A673 (cell line): ENCODE measurements around the gene PTK7. TPM values are rescaled to one million over a fixed set of nuclear protein-coding genes. Genes with fewer than 3 reads are reported as not detected.

ENCODE experiments used
- BruUV-seq: library from RNA; stranded (reverse); fragments of 400-500 nt; replicated peaks from 2 replicates; lab custom pipeline; 2021; lab: Mats Ljungman, UMichigan
- CTCF ChIA-PET: fragments of 300-600 bp; sonication (Branson Sonifier 250); formaldehyde crosslinking; loops from one replicate; lab custom pipeline; 2022; ENCODE audit warnings: antibody characterized with exemption; lab: Charles Lee
- POLR2A ChIA-PET: fragments of 300-600 bp; sonication (Branson Sonifier 250); formaldehyde crosslinking; loops from one replicate; lab custom pipeline; 2022; ENCODE audit warnings: antibody characterized with exemption; ENCODE audit not compliant: low non-redundant PET; lab: Charles Lee
- DNase-seq: peaks from one replicate; pipeline ENCODE4 v3.0.0-alpha.2; 2015; ENCODE audit warnings: low spot score
- H3K27ac ChIP-seq: fragments of 200-600 bp; sonication (generic); 2 replicates; pipeline ENCODE4 v1.5.1; 2016; ENCODE audit warnings: mixed run types, low read depth, mild to moderate bottlenecking, mixed read lengths, antibody characterized with exemption, low read length; ENCODE audit not compliant: poor library complexity, severe bottlenecking
- H3K27me3 ChIP-seq: fragments of 200-600 bp; sonication (generic); replicated peaks from 2 replicates; pipeline ENCODE4 v1.6.1; 2017; ENCODE audit warnings: mixed run types, low read depth, mild to moderate bottlenecking, mixed read lengths, antibody characterized with exemption, low read length; ENCODE audit not compliant: insufficient read depth, poor library complexity
- H3K36me3 ChIP-seq: fragments of 200-600 bp; sonication (generic); 2 replicates; pipeline ENCODE4 v1.6.1; 2016; ENCODE audit warnings: mixed run types, mild to moderate bottlenecking, mixed read lengths, antibody characterized with exemption, low read length; ENCODE audit not compliant: insufficient read depth, poor library complexity, severe bottlenecking
- H3K4me1 ChIP-seq: fragments of 200-600 bp; sonication (generic); 2 replicates; pipeline ENCODE4 v1.6.1; 2017; ENCODE audit warnings: mixed run types, mild to moderate bottlenecking, mixed read lengths, antibody characterized with exemption, low read length; ENCODE audit not compliant: insufficient read depth, poor library complexity, severe bottlenecking
- H3K4me3 ChIP-seq: fragments of 200-600 bp; sonication (generic); 2 replicates; pipeline ENCODE4 v1.5.1; 2016; ENCODE audit warnings: low read depth, mixed run types, mild to moderate bottlenecking, mixed read lengths, low read length; ENCODE audit not compliant: poor library complexity, severe bottlenecking
- H3K9me3 ChIP-seq: fragments of 200-600 bp; sonication (generic); 2 replicates; pipeline ENCODE4 v1.6.1; 2016; ENCODE audit warnings: mixed run types, low read depth, mild to moderate bottlenecking, mixed read lengths, antibody characterized with exemption, low read length; ENCODE audit not compliant: poor library complexity, severe bottlenecking
- EZH2 ChIP-seq: fragments of 200-600 bp; sonication (generic); IDR thresholded peaks from 2 replicates; pipeline ENCODE4 v1.6.1; 2017; ENCODE audit warnings: borderline replicate concordance, low read depth, mild to moderate bottlenecking, mixed read lengths, antibody characterized with exemption, low read length; ENCODE audit not compliant: poor library complexity, severe bottlenecking
- intact Hi-C: fragments of 100-400 bp; cut with micrococcal nuclease; formaldehyde crosslinking; loops from one replicate; pipeline ENCODE4 v1.10.0; 2022; ENCODE audit not compliant: unreplicated experiment
- total RNA-seq: library from RNA; stranded (reverse); gene quantifications from 2 replicates; pipeline ENCODE4 v1.2.3, GENCODE V29; 2021
- TF ChIP-seq, protein P1 (sequence below): fragments of 300-800, 200-600 bp; sonication (generic); conservative IDR thresholded peaks from 2 replicates; pipeline ENCODE4 v1.5.1; 2017; ENCODE audit warnings: low read depth, mild to moderate bottlenecking, antibody characterized with exemption, low read length, moderate library complexity, mixed read lengths

The PTK7 gene
- total RNA-seq, 1 experiment from 2014 or later = 84.5 TPM

DNA sequence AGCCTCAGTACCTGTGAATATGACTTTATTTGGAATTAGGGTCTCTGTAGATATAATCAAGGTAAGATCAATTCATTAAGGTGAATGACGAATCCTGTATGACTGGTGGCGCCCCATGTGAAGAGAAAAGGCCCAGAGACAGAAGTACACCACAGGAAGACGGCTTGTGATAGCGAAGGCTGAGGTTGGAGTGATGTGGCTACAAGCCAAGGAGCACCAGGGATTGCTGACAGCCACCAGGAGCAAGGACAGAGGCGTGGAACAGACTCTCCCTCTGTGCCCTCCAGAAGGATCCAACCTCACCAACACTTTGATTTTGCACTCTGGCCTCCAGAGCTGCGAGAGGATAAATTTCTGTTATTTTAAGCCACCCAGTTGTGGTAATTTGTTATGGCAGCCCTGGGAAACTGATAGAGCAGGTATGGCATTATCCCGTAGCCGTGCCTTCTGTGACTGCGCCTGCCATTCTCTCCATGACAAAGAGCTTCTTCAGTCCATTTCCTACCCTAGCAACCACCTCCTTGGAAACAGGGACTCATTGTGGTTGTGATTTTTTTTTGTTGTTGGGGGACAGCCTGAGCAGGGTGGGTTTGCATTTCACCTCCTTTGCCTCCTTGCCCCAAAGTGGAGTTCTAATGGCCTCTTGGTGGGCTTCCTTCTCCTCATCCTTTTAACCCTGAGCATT lies 29.6 kb downstream of the PTK7 start:
- H3K4me1 ChIP-seq = no peaks in the 10 kb centered on the region
- BruUV-seq = no TSS peak
- TF ChIP-seq EZH2 = no peak
- TF ChIP-seq, protein P1, sequence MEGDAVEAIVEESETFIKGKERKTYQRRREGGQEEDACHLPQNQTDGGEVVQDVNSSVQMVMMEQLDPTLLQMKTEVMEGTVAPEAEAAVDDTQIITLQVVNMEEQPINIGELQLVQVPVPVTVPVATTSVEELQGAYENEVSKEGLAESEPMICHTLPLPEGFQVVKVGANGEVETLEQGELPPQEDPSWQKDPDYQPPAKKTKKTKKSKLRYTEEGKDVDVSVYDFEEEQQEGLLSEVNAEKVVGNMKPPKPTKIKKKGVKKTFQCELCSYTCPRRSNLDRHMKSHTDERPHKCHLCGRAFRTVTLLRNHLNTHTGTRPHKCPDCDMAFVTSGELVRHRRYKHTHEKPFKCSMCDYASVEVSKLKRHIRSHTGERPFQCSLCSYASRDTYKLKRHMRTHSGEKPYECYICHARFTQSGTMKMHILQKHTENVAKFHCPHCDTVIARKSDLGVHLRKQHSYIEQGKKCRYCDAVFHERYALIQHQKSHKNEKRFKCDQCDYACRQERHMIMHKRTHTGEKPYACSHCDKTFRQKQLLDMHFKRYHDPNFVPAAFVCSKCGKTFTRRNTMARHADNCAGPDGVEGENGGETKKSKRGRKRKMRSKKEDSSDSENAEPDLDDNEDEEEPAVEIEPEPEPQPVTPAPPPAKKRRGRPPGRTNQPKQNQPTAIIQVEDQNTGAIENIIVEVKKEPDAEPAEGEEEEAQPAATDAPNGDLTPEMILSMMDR = no peak
- H3K9me3 ChIP-seq = no peaks in the 10 kb centered on the region
- H3K27me3 ChIP-seq = no peaks in the 10 kb centered on the region
- ChIA-PET POLR2A (interaction anchor here (0.6 kb wide), 1 partner anchor 9 kb away, joined by 3 read pairs; no protein-coding TSS in a partner anchor), CTCF (no interaction called here)
- DNase-seq = no peak
- intact Hi-C loops = no loop called here
- H3K27ac ChIP-seq = no peak overlapping the region
- no peak overlapping the region for H3K4me3 ChIP-seq
- H3K36me3 ChIP-seq = no peaks in the 10 kb centered on the region

DNA sequence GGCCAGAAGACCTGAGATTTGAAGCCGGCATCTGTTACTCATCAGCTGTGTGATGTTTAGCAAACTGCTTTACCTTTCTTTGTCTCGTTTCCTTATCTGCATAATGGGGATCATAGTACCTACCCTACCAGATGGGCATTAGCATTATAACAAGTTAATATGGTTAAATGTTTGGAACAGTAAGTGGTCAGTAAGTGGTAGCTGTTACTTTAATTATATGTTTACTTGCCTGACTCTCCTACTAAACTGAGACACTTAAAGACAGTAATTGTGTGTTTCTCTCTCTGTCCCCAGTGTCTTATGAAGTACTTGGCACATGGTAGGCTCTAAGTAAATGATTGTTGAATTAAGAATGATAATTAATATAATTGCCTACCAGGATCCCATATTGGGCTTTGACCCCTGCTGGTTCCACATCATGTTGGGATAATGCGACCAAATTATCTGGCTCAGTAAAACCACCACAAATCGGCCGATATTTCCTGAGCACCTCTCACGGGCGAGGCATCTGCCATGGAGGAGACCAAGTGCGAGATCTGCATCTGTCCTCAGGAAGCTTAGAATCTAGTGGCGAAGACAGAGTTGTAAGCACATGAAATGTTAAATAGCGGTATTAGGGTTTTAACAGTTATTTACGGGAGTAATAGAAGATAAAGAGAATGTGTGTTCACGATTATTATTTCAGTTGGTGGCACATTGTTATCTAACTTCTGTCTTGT lies 31.4 kb downstream of the PTK7 start:
- H3K27ac ChIP-seq = no peak overlapping the region
- no TSS peak for BruUV-seq
- H3K4me3 ChIP-seq = no peak overlapping the region
- no peaks in the 10 kb centered on the region for H3K36me3 ChIP-seq
- TF ChIP-seq, protein P1 = no peak
- TF ChIP-seq EZH2 = no peak
- ChIA-PET CTCF (interaction anchor here (0.7 kb wide), 1 partner anchor 602 kb away, joined by 3 read pairs; no protein-coding TSS in a partner anchor), POLR2A (no interaction called here)
- H3K27me3 ChIP-seq = no peaks in the 10 kb centered on the region
- H3K4me1 ChIP-seq = no peaks in the 10 kb centered on the region
- no peak for DNase-seq
- no peaks in the 10 kb centered on the region for H3K9me3 ChIP-seq
- intact Hi-C loops = no loop called here

DNA sequence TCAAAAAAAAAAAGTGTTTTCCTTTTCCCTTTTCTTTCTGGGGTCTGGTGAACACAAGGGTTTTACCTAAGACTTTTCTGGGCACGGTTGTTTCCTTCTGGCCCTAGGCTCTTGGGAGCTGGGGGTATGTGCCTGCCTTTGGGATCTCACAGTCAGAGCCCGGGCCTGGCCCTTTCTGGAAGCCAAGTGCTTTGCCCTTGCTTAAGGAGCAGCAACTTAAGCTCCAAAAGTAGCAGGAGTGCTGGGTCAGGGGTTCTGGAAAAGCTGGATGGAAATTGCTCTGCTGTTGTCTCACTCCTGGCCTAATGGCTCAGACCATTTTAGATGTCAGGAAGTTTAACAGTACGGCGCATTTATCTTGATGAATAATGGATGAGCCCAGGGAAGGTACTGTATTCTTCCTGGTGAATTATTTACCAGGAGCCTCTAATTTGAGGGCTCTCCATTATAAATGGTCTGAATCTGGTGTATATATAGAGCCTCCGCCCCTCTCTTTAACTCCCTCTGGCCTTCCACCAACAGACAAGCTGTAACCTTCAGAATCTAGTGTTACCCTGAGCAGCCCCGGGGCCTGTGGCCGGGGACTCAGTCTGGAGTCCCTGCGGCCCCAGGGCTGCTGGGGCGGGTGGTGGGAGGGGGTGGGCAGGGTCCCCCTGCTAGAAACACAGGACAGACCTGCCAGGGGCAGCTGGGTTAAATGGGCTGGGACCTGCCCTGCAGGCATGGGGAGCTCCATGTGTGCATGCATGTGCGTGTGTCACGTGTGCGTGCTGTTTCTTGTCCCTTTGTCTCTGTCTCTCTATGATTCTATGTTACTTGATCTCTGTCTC lies 37.5 kb downstream of the PTK7 start:
- H3K9me3 ChIP-seq = no peaks in the 10 kb centered on the region
- no peaks in the 10 kb centered on the region for H3K36me3 ChIP-seq
- H3K27ac ChIP-seq = peak overlapping the region; percentile 98
- ChIA-PET CTCF (interaction anchor here (0.7 kb wide), 1 partner anchor 265 kb away, joined by 4 read pairs; no protein-coding TSS in a partner anchor), POLR2A (no interaction called here)
- H3K27me3 ChIP-seq = no peaks in the 10 kb centered on the region
- H3K4me3 ChIP-seq = no peak overlapping the region
- TF ChIP-seq, protein P1 = no peak
- TF ChIP-seq EZH2 = no peak
- BruUV-seq = no TSS peak
- H3K4me1 ChIP-seq = peaks cover 23% of the 10 kb centered on the region
- intact Hi-C loops = no loop called here
- peak; percentile 48 for DNase-seq
